HG03460 (cell line): ENCODE results near the gene ABTB1.

Experiments
- ATAC-seq: cut with Tn5 transposase; IDR thresholded peaks from one replicate; pipeline ENCODE4 v1.9.1; 2021; ENCODE audit not compliant: unreplicated experiment

ABTB1 gene

DNA sequence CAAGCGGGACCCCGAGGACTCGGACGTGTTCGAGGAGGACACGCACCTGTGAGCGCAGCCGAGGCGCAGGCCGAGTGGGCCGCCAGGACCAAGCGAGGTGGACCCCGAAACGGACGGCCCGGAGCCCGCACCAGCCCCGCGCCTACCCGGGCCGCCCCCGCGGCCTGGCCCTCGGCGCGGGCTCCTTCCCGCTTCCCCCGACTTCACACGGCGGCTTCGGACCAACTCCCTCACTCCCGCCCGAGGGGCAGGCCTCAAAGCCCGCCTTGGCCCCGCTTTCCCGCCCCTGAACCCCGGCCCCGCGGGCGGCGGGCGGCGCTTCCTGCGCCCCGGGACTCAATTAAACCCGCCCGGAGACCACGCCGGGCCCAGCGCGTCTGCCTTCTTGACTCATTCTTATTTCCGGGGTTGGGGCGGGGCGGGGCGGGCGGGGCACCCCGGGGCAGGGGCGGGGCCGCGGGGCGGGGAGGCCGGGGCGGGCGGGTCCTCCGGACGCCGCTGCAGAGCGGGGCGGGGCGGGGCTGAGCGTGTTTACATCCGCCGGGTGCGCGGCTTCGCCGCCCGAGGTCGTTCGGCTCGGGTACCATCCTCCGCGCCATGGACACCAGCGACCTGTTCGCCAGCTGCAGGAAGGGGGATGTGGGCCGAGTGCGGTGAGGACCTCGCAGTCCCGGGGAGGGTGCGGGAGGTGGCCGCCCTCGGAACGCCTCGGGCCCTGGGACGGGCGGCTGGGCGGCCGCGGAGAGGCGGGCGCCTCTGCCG is at the start of gene ABTB1:
Gene ABTB1 (plus strand): TSS at position 524 of the 762 bp plus-strand sequence. CDS start 74 bp downstream, at position 598.
- peak; percentile 74 for ATAC-seq

DNA sequence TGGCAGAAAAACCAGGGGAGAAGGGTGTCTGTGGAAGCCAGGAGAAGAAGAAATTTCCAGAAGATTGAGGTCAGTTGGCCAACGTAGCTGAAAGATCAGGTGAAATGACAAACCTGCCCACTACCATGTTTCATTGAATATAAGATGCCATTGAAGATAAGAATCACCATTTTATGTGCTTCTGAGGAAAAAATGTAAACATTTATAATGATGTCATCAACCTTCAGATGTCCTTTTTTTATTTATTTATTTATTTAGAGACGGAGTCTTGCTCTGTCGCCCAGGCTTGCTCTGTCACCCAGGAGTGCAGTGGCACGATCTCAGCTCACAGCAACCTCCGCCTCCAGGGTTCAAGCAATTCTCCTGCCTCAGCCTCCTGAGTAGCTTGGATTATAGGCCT is 48.7 kb upstream of the ABTB1 start:
- no peak for ATAC-seq

DNA sequence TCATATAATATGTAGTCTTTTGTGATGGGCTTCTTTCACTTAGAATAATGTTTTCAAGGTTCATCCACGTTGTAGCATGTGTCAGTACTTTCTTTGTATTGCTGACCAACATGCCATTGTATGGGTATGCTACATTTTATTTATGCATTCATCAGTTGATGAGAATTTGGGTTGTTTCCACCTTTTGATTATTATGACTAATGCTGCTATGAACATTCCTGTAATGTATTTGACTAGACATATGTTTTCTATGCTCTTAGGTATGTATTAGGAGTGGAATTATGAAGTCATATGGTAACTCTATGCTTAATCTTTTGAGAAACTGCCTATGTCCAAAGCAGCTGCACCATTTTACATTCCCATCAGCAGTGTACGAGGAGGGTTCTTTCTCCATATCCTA is 46.9 kb upstream of the ABTB1 start:
- ATAC-seq, result no peak

DNA sequence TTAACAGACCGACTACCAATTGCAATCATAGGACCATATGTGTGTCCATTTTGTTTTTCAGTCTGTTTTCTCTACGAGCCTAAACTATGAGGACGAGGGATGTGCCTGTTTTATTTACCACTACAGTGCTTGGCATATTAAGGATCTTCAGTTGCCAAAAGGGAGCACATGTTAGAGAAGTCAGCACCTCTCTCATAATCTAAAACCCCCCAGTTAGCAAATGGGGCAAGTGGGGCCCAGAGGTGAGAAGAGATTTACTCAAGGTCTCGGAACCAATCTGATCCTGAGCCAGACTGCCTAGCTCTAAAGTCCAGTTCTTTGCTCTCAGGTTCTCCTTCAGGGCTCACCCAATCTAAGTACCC is 44.3 kb upstream of the ABTB1 start:
- no peak for ATAC-seq

DNA sequence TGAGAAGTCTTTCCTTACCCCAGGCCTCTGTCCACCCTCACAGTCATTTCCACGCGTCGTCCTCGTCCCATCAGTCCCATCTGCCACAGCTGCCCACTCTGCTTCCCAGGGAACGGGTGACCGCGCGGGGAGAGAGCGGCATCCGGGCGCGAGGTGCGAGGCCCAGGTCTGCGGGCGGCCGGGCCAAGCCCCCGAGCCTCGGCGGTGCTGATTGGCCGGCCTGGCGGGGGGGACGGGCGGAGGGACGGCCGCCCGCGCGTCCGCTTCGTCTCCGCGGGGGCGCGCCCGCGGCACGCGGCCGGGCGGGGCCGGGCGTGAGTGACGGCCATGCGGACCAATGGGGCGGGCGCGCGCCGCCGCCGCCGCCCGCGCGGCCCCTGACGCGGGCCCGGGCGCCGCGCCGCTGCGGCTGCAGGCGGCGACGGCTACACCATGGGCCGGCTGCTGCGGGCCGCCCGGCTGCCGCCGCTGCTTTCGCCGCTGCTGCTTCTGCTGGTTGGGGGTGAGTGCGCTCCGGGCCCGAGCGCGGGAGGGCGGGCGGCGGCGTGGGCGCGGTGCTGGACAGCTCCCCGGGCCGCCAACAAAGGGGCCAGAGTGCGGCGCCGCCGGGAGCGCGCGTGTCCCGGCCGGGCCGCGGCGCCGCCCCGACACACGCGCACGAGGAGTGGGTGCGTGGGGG is 43.8 kb upstream of the ABTB1 start, which contains the start of gene PODXL2:
Gene PODXL2 (plus strand): TSS at position 398 of the 679 bp plus-strand sequence. CDS start 35 bp downstream, at position 433.
- ATAC-seq, result no peak

DNA sequence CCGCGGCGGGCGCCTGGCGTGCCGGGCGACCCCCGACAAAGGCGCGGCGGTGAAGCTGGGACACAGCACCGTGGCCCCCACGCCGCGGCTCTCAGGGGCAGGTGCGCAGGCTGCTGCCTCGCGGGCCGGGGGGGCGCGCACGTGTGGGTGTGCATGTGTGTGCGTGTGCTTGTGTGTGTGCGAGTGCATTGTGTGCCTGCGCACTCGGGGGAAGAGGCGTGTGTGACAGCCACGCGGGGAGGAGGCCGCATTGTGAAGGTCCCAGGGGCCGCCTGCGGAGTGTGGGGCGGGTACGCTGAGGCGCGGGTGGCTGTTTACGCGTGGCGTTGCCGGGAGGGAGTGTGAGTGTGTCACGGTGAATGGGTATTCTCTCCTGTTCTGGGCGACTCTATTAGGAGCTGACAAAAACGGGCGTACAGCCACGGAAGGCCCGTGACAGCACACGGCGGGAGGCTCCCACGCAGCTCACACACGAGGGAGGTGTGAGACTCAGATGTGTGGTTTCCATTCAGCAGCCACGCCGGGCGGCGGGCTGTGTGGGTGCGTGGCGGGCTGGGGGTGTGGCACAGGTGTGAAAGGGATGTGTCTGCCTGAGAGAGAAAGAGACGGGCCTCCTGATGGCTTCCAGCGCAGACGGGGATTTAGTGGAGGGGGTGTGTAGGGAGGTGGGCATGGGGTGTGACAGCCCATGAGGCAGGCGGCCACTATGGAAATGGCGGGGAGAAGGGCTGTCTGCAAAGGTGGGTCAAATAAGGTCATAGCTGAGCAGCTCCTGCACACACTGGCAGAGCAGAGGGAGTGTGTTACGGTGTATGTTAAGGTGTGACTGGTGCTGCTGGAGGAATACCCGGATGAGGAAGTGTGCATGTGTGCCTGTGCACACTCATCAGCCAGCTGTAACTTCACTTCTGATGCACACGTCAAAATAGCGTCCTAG is 43.0 kb upstream of the ABTB1 start:
- no peak for ATAC-seq

DNA sequence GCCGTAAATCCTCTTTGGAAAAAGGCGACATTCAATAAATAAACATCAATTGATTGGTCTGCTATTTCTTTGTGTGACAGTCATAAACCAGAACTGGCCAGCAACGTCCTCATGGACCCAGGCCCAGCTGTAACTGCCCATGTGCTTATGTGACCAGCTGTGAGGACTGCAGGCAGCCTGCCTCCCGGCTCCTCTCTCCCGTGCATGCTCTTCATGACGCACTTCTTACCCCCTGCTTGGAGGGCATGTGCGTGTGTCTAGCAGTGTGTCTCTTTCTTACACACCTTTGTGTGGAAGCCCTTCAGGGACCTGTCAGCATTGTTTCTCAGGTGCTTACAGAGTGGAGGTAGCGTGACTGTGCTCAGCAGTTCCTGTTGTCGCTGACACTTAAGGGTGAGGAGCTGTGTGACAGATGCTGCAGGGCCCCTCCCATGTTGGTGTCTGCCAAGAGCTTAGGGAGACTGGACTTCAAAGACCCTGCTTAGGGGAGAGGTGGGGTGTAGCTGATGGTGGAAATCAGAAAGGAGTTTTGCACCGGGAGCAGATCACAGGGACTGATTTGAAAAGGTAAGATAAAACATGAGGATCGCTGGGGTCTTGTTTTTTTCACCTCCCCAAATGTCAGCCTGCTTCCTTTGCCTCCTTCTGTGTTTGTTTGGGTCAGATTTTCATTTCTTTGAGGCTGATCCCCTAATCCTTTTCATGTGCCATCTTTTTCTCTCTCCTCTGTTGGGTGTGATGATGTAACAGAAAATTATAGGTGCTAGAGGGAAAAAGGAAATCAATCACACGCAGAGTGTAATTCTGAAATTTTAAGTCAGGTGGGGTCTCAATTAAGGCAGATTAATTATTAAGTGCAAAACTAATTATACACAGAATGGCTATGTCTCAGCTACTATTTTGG is 41.7 kb upstream of the ABTB1 start:
- ATAC-seq, result no peak

DNA sequence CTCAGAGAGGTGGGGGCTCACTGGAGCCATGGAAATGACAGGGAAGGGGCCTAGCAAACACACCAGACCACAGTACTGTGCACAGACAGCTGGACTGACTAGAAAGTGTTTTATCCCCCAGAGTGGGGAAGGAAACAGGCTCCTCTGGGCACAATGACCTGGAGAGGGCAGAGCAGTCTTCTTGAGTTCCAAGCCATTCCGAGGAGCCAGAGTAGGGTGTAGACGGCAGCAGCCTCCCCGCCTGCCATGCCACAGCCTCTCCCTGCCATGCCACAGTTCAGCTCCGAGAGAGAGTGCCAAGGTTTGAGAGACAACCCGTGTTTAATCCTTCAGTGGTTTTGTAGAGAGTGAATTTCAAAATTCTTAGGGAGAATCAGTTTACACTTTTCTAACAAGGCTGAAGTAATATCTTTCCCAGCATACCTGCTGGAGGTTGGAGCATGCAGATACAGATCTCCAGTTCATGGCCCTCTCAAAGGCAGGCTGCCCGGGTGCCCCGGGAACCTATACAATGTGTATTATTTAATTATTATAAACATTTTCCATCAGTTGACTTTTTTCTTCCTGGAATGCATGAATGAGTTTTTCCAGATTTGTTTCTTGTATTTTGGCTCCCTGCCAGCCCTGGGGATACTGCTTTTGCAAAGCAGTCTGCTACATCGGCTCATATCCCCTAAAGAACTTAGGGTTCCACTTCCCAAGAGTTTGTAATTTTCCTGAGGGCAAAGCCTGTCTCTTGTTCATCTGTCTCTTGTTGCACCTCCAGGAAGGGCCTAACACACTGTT is 40.5 kb upstream of the ABTB1 start:
- no peak for ATAC-seq

DNA sequence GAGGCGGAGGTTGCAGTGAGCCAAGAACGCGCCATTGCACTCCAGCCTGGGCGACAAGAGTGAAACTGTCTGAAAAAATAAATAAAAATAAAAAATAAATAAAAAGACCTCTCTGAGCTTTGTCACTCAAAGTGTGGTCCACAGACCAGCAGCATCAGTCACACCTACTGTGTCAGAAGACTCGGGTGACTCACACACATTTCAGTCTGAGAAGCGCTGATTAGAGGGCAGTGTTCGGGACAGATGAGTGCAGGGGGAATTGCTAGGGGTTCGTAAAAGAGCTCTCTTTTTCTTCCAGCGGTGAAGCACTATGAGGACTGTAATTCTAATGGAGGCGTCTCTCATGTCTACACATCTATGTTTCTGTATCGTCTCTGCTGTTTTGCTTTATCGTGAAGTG is 38.1 kb upstream of the ABTB1 start:
- no peak for ATAC-seq

DNA sequence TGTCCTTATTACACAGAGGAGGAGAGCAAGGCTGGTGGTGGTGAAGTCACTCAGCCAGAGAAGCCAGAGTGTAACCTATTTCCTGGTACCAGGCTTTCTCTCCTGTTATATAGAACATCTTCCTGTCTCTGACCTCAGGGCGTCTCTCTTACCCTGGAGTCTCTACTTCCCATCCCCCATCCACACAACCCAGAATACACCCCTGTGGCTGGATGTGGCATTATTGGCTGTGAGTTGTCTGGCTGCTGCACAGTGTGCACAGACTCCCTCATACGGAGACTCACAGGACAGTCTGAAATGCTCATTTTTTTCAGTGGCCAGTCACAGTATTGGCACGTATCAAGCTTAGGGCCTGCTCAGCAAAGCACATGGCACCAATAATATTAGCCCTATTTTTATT is 35.2 kb upstream of the ABTB1 start:
- ATAC-seq, result no peak

DNA sequence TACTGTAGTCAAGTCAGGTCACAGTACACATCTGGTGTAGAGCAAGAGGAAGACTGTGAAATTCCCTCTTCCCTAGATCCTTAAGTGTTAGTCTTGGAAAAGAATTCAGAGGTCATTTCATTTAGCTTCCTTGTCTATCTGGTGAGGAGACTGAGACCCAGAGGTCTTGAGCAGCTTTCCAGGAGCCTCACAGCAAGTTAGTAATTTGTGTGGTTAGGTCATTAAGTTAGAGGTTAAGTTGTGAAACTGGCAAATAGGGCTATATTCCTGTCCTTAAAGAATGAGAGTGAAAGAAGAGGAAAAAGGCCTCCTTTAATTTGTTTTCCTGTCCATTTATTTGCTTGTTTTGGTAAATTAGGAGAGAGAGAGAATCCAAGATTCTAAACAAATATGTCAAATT is 34.8 kb upstream of the ABTB1 start:
- ATAC-seq, result no peak

DNA sequence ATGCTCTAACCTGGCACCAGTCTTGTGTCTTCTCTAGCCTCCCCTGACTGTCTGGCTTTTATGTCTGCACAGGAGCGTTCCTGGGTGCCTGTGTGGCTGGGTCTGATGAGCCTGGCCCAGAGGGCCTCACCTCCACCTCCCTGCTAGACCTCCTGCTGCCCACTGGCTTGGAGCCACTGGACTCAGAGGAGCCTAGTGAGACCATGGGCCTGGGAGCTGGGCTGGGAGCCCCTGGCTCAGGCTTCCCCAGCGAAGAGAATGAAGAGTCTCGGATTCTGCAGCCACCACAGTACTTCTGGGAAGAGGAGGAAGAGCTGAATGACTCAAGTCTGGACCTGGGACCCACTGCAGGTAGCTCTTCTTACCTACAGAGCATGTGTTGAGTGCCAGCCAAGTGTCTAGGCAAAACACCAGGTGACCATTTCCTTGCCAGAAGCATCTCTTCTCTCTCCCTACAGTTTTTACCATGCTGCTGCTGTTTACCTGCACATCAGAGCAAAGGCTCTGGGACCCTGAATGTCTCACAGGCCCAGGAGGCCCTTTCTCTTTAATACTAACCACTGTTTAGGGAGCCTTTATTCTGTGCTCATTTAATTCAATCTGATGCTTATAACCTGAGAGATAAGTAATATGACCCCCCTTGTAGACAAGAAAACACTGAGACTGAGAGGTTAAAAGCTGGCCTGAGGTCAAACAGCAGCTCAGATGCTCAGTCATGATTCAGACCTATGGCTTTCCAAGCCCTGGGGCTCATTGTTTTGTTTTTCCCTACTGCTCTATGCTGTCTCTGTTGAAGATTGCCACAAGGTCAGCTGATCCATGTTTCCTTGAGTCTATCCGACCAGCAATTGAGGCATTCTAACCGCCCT is 33.3 kb upstream of the ABTB1 start:
- ATAC-seq, result no peak

DNA sequence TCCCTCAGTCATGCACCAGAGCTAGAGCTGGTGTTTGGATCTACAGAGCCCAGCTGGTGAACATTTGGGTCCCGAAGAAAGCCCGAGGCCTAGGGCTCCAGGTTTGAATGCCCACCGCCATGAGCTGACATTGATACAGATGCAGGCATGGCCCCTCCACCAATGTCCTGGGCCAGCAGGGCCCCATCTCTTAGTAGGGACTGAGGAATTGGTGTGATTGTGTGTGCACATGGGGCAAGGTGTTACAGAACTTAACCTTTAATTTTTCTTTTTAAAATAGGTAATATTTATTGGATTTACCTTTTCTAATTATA is 32.8 kb upstream of the ABTB1 start:
- no peak for ATAC-seq

DNA sequence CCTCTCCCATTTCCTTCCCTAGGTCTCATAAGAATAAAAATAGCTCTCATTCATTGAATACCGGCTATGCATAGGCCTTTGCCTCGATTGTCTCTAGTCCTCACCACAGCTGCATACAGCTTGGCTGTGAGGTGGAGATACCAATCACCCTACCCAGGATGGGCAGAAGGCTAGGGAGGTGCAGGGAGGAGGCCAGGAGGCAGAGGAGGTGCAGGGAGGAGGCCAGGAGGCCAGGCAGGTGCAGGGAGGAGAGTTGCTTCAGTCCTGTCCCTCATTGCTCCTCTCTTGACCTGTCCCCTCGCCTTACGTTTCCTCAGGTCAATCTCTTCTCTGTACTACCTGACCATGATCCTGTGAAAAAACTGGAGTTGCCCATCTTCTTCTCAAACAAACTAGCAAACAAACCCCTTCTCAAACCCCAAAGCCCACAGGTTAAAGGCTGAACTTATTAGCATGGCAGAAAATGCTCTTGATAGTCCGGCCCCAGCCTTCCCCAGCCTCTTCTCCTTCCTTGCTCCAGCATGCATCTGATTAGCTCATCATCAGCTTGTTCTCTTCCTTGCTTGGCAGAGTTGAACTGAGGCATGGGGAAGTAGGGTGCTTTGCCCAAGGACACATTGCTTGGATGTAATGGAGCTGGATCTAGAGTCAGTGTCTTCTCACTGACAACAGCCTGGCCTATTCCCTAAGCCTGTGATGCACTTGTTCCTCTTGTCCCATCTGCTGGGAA is 27.9 kb upstream of the ABTB1 start:
- ATAC-seq, result no peak

DNA sequence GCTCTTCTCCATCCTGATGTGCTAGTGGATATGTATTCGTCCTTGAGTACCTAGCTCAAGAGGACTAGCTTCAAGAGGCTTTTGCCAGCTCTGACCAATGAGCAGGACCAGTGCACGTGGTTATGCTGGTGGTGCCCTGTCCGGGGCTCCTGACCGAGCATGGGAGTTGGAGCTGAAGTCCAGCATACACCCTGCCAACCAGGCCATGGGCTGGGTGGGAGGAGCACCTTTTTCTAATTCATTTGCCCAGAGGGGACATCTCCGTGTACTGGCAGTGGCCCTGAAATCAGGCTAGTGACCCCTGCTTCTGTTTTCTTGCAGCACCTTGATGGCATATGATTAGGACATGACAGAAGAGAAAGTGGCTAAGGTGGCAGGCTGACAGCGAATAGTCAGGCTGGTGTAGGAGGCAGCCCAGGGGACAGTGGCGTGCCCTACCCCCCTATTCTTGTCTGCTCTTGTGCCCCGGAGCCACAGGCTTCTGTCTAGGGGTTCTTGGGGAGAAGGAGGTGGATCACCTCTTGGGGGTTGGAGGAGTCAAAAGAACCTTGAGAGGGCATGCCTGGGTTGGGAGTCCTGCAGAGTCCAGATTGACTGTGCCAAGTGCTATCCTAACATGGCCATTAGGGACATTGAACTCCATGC is 27.3 kb upstream of the ABTB1 start:
- no peak for ATAC-seq

DNA sequence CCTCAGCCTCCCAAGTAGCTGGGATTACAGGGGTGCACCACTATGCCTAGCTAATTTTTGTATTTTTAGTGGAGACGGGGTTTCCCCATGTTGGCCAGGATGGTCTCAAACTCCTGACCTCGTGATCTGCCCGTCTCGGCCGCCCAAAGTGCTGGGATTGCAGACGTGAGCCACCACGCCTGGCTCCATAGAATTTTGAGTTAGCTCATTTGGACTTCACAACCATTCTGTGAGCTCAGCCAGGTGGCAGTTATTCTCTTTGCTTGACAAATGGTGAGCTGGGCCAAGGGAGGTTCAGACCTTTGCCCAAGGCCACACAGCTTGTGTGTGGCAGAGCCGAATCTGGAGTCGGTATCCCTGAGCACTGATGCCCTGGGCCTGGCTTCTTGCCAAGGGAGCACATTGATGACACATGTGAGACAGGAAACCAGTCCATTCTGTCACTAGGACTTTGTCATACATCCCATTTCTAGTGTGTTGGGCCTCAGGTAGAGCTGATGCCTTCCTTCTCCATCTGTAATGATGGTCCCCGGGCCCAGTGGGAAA is 26.2 kb upstream of the ABTB1 start:
- no peak for ATAC-seq

DNA sequence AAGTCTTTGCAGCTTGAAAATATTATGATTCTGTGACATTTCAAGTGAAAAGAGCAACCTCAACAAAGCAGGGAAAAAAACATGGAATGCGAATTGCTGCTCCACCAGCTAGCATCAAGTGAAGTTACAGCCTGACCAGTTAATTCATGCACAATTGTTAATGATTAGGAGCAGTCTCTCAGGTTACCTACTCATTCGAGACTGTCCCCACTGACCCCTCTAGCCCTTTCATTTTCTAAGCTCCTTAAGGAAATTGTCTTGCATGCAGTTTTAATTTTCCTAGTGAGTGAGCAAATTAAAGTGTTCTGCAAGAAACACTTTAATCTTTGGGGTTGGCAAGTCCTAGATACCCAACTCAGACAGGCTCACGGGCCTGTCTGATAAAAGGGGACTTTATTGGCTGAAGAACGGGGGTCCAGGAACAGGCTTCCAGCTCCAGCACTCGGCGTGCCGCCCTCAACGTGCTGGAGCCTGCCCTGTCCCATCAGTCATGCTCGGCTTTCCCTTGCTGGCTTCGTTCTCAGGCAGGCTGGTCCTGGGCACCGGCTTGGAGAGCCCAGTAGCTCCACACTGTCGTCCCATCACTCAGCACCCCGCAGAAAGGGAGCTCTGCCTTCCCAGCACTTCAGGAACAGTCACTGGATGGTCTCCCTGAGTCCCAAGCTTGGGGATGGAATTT is 25.4 kb upstream of the ABTB1 start:
- ATAC-seq, result no peak
